Panc1 (cell line): ENCODE measurements around the gene MPP7.

ENCODE experiments used
- POLR2AphosphoS5 ChIP-seq: IDR thresholded peaks from 2 replicates; pipeline ENCODE4 v1.6.1; 2012; ENCODE audit warnings: mild to moderate bottlenecking, low read depth, low read length, moderate library complexity
- TF ChIP-seq, protein P1 (sequence below): fragments of 450-650 bp; IDR thresholded peaks from 2 replicates; pipeline ENCODE4 v1.5.1; 2017; ENCODE audit warnings: mild to moderate bottlenecking
- TF ChIP-seq, protein P2 (sequence below), 2 experiments: IDR thresholded peaks; 2 replicates each; pipeline ENCODE4 v1.6.1; 2011 to 2012; ENCODE audit warnings: low read depth in 2 of 2, control low read depth in 1 of 2, low read length in 1 of 2, mild to moderate bottlenecking in 1 of 2, moderate library complexity in 1 of 2; ENCODE audit not compliant: insufficient read depth in 1 of 2

DNA sequence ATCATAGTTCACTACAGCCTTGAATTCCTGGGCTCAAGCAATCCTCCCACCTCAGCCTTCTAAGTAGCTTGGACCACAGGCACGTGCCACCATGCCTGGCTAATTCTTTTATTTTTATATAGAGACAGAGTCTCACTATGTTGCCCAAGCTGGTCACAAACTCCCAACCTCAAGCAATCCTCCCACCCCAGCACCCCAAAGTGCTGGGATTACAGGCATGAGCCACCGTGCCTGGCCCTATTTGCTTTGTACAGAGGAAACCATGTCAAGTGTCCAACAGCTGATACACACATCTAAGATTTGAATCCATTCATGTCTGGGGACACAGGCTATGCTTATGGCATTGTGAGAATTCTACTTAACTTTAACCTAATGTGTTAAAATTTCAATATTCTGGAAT, 29.9 kb upstream of the MPP7 start:
- TF ChIP-seq, protein P1, sequence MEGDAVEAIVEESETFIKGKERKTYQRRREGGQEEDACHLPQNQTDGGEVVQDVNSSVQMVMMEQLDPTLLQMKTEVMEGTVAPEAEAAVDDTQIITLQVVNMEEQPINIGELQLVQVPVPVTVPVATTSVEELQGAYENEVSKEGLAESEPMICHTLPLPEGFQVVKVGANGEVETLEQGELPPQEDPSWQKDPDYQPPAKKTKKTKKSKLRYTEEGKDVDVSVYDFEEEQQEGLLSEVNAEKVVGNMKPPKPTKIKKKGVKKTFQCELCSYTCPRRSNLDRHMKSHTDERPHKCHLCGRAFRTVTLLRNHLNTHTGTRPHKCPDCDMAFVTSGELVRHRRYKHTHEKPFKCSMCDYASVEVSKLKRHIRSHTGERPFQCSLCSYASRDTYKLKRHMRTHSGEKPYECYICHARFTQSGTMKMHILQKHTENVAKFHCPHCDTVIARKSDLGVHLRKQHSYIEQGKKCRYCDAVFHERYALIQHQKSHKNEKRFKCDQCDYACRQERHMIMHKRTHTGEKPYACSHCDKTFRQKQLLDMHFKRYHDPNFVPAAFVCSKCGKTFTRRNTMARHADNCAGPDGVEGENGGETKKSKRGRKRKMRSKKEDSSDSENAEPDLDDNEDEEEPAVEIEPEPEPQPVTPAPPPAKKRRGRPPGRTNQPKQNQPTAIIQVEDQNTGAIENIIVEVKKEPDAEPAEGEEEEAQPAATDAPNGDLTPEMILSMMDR, result no peak
- TF ChIP-seq, protein P2, sequence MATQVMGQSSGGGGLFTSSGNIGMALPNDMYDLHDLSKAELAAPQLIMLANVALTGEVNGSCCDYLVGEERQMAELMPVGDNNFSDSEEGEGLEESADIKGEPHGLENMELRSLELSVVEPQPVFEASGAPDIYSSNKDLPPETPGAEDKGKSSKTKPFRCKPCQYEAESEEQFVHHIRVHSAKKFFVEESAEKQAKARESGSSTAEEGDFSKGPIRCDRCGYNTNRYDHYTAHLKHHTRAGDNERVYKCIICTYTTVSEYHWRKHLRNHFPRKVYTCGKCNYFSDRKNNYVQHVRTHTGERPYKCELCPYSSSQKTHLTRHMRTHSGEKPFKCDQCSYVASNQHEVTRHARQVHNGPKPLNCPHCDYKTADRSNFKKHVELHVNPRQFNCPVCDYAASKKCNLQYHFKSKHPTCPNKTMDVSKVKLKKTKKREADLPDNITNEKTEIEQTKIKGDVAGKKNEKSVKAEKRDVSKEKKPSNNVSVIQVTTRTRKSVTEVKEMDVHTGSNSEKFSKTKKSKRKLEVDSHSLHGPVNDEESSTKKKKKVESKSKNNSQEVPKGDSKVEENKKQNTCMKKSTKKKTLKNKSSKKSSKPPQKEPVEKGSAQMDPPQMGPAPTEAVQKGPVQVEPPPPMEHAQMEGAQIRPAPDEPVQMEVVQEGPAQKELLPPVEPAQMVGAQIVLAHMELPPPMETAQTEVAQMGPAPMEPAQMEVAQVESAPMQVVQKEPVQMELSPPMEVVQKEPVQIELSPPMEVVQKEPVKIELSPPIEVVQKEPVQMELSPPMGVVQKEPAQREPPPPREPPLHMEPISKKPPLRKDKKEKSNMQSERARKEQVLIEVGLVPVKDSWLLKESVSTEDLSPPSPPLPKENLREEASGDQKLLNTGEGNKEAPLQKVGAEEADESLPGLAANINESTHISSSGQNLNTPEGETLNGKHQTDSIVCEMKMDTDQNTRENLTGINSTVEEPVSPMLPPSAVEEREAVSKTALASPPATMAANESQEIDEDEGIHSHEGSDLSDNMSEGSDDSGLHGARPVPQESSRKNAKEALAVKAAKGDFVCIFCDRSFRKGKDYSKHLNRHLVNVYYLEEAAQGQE (IDR thresholded peaks at IDR 0.05; ENCODE audit: insufficient read depth in 1 of 2, low read depth in 2 of 2, low read length in 1 of 2), result no peak
- no peak for TF ChIP-seq POLR2AphosphoS5
